C4-2B (cell line): ENCODE results near the gene NRG3.

Source experiments
- CTCF ChIP-seq: fragments of 450-650 bp; conservative IDR thresholded peaks from 2 replicates; pipeline ENCODE4 v1.5.1; 2017; ENCODE audit warnings: mild to moderate bottlenecking
- ZFX ChIP-seq: fragments of 450-650 bp; IDR thresholded peaks from 2 replicates; pipeline ENCODE4 v1.6.1; 2017

- no peak for TF ChIP-seq CTCF
- no peak for TF ChIP-seq ZFX
These were observed 285.3 kb downstream of the NRG3 start for GRCh38 chr10:82160307-82160706.
